ENCODE results near the gene SLN.

The SLN gene

DNA sequence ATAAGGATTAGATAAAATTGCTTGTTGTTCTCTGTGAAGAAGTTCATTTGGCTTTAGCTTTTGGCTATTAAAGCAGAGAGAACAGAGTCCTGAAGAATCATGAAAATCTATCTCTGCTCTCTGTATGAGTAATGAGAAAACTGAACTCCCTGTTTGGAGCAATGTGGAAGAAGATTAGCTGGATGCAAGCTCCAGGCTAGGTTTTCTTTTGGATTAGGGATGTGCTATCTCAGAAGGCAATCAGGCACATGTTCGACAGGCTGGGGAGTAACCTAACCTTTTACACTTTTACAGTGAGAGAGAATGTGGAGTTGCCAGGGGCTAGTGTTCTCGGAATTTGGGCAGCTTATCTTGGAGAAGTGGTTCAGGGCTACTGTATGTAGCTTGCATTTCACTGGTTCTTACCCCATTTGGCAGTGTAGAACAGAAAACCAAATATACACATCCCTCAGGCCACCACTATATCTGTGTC lies 8.5 kb upstream of the SLN start:
- Histone ChIP-seq H3K27me3 (no peaks in the 10 kb centered on the region), H3K4me1 (no peaks in the 10 kb centered on the region), H3K4me3 (no peak overlapping the region), H4K20me1 (no peaks in the 10 kb centered on the region), H3K4me2 (no peak overlapping the region), H3K9ac (no peak overlapping the region), H3K27ac (no peak overlapping the region), H3K36me3 (no peaks in the 10 kb centered on the region), H3K9me3 (no peaks in the 10 kb centered on the region)
- TF ChIP-seq Cebpa-rat (IDR thresholded peaks at IDR 0.05) = no peak

DNA sequence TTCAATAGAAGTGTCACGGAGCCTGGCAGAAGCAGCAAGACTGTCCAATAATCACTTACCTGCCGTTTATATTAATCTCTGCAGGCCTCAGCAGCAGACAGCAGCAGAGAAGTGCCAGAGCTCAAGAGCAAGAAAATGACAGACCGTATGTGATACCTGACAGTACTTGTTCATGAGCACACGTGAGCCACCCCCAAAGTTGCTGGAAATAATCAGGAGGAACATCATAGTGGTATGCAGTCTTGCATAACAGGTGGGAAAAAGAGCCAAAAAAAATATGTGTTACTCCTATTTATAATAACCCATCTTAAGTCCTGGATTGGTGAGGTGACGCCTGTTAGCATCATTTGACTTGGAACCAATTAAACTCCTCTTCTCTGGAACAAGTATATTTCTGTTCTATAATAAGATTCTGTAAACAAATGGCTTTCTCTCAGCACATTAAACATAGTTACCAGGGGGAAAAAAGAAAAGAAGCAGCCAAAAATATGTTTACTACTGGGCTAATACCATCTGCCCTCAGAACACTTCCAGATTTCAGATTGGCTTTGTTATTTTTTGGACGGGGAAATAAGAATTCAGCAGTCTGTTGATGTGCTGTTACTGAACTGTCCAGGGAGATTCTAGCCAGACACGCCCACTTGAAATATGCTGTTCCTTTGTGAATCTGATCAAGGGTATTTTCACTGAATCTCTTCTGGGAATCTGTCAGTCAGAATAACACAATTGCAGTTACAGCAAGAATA lies 7.9 kb upstream of the SLN start:
- Histone ChIP-seq H3K36me3 (no peaks in the 10 kb centered on the region), H3K9ac (no peak overlapping the region), H3K4me1 (no peaks in the 10 kb centered on the region), H3K4me3 (no peak overlapping the region), H3K9me3 (no peaks in the 10 kb centered on the region), H3K4me2 (no peak overlapping the region), H3K27me3 (no peaks in the 10 kb centered on the region), H4K20me1 (no peaks in the 10 kb centered on the region), H3K27ac (no peak overlapping the region)
- no peak for TF ChIP-seq Cebpa-rat (IDR thresholded peaks at IDR 0.05)

DNA sequence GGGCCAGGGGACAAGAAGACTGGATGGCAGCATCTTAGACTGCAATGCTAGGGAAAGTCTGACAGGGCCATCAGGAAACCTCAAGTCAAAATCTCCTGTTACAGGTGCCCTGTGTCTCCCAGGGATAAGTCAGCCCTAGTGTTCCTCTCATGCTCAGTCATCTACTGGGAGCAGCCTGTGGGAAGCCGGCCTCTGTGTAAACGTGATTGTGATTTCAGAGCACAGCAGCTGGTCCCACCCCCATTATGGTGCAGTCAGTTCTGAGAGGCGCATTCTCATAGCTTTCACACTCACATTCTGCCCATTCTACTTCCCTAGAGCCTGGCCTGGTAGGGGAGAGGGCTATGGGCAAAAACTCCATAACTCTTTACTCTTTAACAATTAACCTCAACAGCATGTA lies 7.2 kb upstream of the SLN start:
- Histone ChIP-seq H3K4me1 (no peaks in the 10 kb centered on the region), H3K27ac (no peak overlapping the region), H3K36me3 (no peaks in the 10 kb centered on the region), H3K27me3 (no peaks in the 10 kb centered on the region), H4K20me1 (no peaks in the 10 kb centered on the region), H3K9ac (no peak overlapping the region), H3K4me3 (no peak overlapping the region), H3K9me3 (no peaks in the 10 kb centered on the region), H3K4me2 (no peak overlapping the region)
- no peak for TF ChIP-seq Cebpa-rat (IDR thresholded peaks at IDR 0.05)

DNA sequence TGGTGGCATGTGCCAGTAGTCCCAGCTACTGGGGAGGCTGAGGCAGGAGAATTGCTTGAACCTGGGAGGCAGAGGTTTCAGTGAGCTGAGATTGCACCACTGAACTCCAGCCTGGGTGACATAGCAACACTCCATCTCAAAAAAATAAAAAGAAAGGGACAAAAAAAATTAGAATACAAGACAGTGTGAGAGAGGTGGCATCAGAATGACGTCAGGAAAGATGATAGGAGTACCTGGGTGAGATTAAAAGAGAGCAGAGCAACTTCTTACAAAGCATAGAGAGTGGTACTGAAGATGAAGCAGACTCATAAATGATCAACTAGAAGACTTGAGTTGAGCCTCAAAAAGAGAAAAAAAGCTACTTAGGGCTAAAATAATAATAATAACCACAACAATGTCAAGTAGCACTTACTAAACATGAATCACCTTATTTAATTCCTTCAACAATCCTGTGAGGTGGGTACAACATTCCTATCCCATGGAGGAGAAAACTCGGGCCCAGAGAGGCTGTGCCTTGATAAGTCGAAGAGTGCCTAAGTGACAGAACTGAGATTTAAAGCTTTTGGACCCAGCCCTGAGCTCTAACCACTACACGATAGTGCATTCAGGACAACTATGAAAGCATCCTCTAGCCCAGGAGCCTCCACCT lies 5.2 kb upstream of the SLN start:
- no peaks in the 10 kb centered on the region for H3K36me3 ChIP-seq
- H3K9me3 ChIP-seq = no peaks in the 10 kb centered on the region
- no peaks in the 10 kb centered on the region for H3K4me1 ChIP-seq
- H3K4me3 ChIP-seq = no peak overlapping the region
- no peak overlapping the region for H3K4me2 ChIP-seq
- TF ChIP-seq Cebpa-rat (IDR thresholded peaks at IDR 0.05) = no peak
- no peak overlapping the region for H3K9ac ChIP-seq
- H4K20me1 ChIP-seq = no peaks in the 10 kb centered on the region
- no peak overlapping the region for H3K27ac ChIP-seq
- H3K27me3 ChIP-seq = no peaks in the 10 kb centered on the region

DNA sequence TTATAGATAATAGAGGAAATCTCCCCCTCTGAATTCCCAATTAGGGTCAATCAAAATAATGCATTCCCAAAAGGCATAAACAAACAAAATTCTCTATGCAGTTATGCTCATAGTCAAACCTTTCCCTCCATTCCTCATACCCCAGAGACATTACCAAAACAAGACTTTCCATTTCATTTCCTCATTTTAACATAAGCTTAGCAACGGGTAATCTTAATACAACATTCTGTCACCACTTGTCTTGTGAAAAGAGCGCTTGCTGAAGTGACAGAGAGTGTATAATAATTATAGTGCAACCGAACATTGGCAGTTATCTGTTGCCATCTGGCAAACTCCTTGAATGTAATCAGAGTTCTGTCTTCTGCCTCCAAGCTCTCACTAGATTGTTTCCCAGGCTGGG lies 1.2 kb upstream of the SLN start:
- Histone ChIP-seq H3K4me1 (no peaks in the 10 kb centered on the region), H4K20me1 (no peaks in the 10 kb centered on the region), H3K9ac (no peak overlapping the region), H3K4me2 (no peak overlapping the region), H3K36me3 (no peaks in the 10 kb centered on the region), H3K9me3 (no peaks in the 10 kb centered on the region), H3K4me3 (no peak overlapping the region), H3K27ac (no peak overlapping the region), H3K27me3 (no peaks in the 10 kb centered on the region)
- TF ChIP-seq Cebpa-rat (IDR thresholded peaks at IDR 0.05) = no peak

DNA sequence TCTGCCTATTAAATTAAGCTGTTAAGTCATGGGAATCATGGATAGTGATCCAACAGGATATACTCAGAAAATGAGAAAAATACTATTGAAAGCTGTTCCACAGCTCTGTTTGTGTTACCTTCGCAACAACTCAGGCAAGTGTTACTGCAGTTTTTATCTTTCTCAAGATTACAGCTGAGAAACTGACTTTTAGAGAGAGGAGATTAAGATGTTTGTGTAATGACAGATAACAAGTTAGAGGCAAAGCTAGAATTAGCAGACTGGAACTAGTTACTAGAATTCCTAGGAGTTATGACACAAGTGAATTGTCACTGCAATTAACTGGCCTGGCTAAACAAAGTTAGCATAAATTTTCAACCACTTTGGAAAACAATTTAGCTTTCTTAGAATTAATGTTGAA lies 1.6 kb downstream of the SLN start:
- no peak for TF ChIP-seq Cebpa-rat (IDR thresholded peaks at IDR 0.05)
- no peak overlapping the region for H3K9ac ChIP-seq
- H3K27me3 ChIP-seq = no peaks in the 10 kb centered on the region
- no peaks in the 10 kb centered on the region for H3K4me1 ChIP-seq
- no peak overlapping the region for H3K27ac ChIP-seq
- H3K4me3 ChIP-seq = no peak overlapping the region
- H3K4me2 ChIP-seq = no peak overlapping the region
- no peaks in the 10 kb centered on the region for H3K9me3 ChIP-seq
- H3K36me3 ChIP-seq = no peaks in the 10 kb centered on the region
- H4K20me1 ChIP-seq = no peaks in the 10 kb centered on the region

DNA sequence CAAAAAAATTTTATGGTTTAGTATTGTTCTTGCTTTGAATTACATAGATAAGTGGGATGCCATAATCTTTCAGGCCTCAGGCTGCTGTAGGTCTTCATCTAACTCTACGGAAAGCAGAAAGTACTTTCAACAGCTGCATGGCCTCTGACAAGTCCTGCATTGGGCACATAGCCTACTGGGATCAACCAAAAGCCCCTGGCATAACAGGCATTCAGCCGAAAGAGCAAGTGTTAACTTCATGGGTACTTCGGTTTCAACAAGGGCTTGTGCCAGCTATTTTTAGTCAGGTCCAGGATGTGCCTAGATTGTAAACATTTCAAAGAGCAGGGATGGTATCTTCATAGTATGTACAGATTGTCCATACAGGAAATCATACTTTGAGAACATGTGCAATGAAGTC lies 3.1 kb downstream of the SLN start:
- H3K36me3 ChIP-seq = no peaks in the 10 kb centered on the region
- H3K27me3 ChIP-seq = no peaks in the 10 kb centered on the region
- no peak overlapping the region for H3K27ac ChIP-seq
- no peak overlapping the region for H3K9ac ChIP-seq
- no peaks in the 10 kb centered on the region for H3K4me1 ChIP-seq
- no peaks in the 10 kb centered on the region for H4K20me1 ChIP-seq
- H3K4me3 ChIP-seq = no peak overlapping the region
- H3K4me2 ChIP-seq = no peak overlapping the region
- H3K9me3 ChIP-seq = no peaks in the 10 kb centered on the region
- TF ChIP-seq Cebpa-rat (IDR thresholded peaks at IDR 0.05) = no peak

DNA sequence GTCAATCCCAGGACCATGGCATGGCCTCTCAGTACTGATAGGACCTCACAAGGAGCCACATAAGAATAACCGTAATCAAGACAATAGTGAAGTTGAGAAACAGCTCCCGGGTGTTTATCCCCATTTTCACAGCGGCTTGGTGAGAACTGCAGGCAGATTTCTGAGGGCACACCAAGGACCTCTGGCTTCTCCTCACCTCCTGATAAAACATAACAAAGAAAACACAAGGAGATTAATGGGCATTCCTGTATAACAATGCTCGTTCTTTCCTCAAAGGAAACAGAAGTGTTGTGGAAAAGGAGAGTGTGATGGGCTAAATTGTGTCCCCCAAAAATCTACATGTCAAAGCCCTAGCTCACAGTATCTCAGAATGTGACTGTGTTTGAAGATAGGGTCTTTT lies 4.0 kb downstream of the SLN start:
- Histone ChIP-seq H3K4me1 (no peaks in the 10 kb centered on the region), H3K4me2 (no peak overlapping the region), H3K9ac (no peak overlapping the region), H3K9me3 (no peaks in the 10 kb centered on the region), H3K36me3 (no peaks in the 10 kb centered on the region), H4K20me1 (no peaks in the 10 kb centered on the region), H3K4me3 (no peak overlapping the region), H3K27ac (no peak overlapping the region), H3K27me3 (no peaks in the 10 kb centered on the region)
- no peak for TF ChIP-seq Cebpa-rat (IDR thresholded peaks at IDR 0.05)

DNA sequence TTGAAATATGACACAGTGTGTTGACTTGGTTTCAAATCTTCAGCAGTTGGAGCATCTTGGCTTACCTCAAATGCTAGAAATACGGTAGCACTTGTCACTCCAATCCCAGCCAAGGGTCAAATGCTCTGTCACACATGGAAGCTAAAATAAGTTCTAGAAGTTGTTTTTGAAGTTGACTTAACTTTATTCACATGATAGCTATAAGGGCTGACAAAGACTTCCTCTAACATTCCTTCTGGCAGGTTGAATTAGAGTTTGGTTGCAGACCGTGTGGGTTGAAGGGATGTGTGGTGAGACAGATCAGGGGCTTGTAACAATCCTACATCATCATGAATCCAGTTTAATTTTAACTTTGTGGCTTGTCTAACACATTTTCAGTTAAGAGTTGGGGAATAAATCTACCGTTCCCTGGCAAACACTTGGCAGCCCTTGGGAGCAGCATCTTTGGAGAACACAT lies 4.6 kb downstream of the SLN start:
- Histone ChIP-seq H3K4me2 (no peak overlapping the region), H3K9me3 (no peaks in the 10 kb centered on the region), H3K36me3 (no peaks in the 10 kb centered on the region), H3K27me3 (no peaks in the 10 kb centered on the region), H3K27ac (no peak overlapping the region), H3K4me3 (no peak overlapping the region), H3K4me1 (no peaks in the 10 kb centered on the region), H3K9ac (no peak overlapping the region), H4K20me1 (no peaks in the 10 kb centered on the region)
- no peak for TF ChIP-seq Cebpa-rat (IDR thresholded peaks at IDR 0.05)

DNA sequence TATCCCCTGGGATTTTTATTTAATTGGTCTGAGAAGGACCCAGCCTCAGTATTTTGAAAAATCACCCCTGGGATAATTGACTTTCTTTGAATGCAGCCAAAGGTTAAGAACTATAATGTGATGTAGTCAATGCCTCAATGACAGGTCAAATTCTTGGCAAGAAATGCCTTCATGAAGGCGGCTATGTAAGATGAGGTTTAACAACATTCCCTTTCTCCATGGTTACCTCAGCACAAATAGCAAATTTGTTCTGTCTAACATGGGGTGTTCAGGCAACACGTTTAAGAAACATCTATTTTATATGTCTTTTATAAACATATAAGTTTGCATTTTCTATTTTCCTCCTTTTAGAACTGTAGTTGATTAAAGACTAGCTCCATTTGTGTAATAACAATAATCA lies 5.3 kb downstream of the SLN start:
- no peak overlapping the region for H3K9ac ChIP-seq

More for the DNA sequence above, 5.3 kb downstream of the SLN start:
- Histone ChIP-seq H3K4me2 (no peak overlapping the region), H3K4me1 (no peaks in the 10 kb centered on the region), H3K27me3 (no peaks in the 10 kb centered on the region), H3K36me3 (no peaks in the 10 kb centered on the region), H3K4me3 (no peak overlapping the region), H3K27ac (no peak overlapping the region), H4K20me1 (no peaks in the 10 kb centered on the region), H3K9me3 (no peaks in the 10 kb centered on the region)
- no peak for TF ChIP-seq Cebpa-rat (IDR thresholded peaks at IDR 0.05)

Measured in BLaER1 (cell line).